Neural crest cell (in vitro differentiated cells): ENCODE measurements around the gene GSE1. TPM values are rescaled to one million over a fixed set of nuclear protein-coding genes. Genes with fewer than 3 reads are reported as not detected.
A peak's percentile ranks its signal among the peaks of the same experiment; 100 is the strongest.

Experiments
- DNase-seq: peaks from one replicate; pipeline ENCODE4 v3.0.0; 2021; ENCODE audit warnings: low read depth, mixed read lengths, low spot score
- H3K27ac Mint-ChIP-seq: one replicate; pipeline ENCODE4 v1.8.0; 2021; ENCODE audit warnings: mild to moderate bottlenecking, mixed read lengths; ENCODE audit not compliant: unreplicated experiment
- H3K27me3 Mint-ChIP-seq: 2 replicates; pipeline ENCODE4 v1.8.0; 2021; ENCODE audit warnings: low read depth, mild to moderate bottlenecking, mixed read lengths
- H3K36me3 Mint-ChIP-seq: 2 replicates; pipeline ENCODE4 v1.8.0; 2021; ENCODE audit warnings: low read depth, mild to moderate bottlenecking, mixed read lengths
- H3K4me1 Mint-ChIP-seq: 2 replicates; pipeline ENCODE4 v1.8.0; 2021; ENCODE audit warnings: mixed read lengths
- H3K4me3 Mint-ChIP-seq: one replicate; pipeline ENCODE4 v1.8.0; 2021; ENCODE audit warnings: mild to moderate bottlenecking, mixed read lengths
- H3K9me3 Mint-ChIP-seq: 2 replicates; pipeline ENCODE4 v1.8.0; 2021; ENCODE audit warnings: mixed read lengths
- total RNA-seq: library from RNA; stranded (reverse); gene quantifications from 2 replicates; pipeline ENCODE4 v1.2.1, GENCODE V29; 2021
- TF ChIP-seq, protein P1 (sequence below): fragments of 200-600 bp; sonication (generic); conservative IDR thresholded peaks from 2 replicates; pipeline ENCODE4 v1.5.0; 2021; ENCODE audit warnings: antibody characterized with exemption, mild to moderate bottlenecking

GSE1 gene
- total RNA-seq, 1 donor from 2014 or later, result 27.3 TPM

DNA sequence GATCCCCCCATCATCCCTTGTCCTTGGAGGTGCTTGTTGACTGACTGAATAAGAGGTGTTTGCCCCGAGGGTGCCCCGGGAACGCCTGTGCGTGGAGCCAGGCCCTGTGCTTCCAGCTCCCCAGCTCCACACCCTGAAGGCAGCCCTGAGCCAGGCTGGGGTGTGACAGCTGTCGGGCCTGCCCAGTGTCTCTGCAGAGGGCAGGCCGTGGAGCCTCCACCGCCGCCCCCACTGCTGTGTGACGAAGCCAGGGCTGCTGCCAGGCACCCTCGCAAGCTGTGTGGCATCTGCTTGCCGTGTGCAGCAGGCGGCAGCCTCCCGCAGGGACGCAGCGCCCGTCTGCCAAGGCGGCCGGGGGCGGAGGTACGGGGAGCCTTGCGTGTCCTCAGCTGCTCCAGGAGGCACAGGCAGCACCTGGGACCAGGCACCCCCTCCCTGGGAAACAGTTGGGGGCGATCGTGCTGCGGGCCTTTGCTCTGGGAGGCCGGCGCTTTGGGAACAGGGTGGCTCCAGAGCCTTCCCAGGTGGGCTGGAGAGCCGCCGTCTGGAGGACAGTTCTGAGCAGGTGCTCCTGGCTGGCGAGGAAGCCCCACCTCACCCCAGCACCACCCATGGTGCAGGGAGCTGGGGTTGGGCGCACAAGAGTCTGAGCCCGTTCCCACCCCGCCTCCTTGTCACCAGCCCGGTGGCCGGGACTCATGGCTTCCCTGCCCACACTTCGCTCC, 26.6 kb downstream of the GSE1 start:
- Mint-ChIP-seq H3K9me3 (no peaks in the 10 kb centered on the region), H3K4me1 (peaks cover 5% of the 10 kb centered on the region), H3K27ac (no peak overlapping the region), H3K27me3 (peaks cover 3% of the 10 kb centered on the region), H3K4me3 (no peak overlapping the region), H3K36me3 (no peaks in the 10 kb centered on the region)
- TF ChIP-seq, protein P1, sequence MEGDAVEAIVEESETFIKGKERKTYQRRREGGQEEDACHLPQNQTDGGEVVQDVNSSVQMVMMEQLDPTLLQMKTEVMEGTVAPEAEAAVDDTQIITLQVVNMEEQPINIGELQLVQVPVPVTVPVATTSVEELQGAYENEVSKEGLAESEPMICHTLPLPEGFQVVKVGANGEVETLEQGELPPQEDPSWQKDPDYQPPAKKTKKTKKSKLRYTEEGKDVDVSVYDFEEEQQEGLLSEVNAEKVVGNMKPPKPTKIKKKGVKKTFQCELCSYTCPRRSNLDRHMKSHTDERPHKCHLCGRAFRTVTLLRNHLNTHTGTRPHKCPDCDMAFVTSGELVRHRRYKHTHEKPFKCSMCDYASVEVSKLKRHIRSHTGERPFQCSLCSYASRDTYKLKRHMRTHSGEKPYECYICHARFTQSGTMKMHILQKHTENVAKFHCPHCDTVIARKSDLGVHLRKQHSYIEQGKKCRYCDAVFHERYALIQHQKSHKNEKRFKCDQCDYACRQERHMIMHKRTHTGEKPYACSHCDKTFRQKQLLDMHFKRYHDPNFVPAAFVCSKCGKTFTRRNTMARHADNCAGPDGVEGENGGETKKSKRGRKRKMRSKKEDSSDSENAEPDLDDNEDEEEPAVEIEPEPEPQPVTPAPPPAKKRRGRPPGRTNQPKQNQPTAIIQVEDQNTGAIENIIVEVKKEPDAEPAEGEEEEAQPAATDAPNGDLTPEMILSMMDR, result no peak
- no peak for DNase-seq

DNA sequence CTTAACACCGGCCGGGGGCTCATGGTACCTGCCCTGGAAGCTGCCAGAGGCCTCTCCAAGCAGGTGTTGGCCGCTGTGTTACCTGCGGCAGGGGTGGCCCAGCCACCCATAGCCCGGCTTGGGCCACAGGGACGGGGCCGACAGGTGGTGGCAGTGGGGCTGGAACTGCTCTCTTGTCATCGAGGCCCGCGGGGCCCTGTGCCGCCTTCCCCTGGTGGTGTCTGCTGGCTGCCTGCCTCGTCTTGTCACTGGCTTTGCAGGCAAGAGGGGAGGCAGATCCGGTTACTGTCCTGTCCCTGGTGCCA, 27.1 kb downstream of the GSE1 start:
- Mint-ChIP-seq H3K36me3 (no peaks in the 10 kb centered on the region), H3K4me1 (peaks cover 5% of the 10 kb centered on the region), H3K4me3 (no peak overlapping the region), H3K9me3 (no peaks in the 10 kb centered on the region), H3K27ac (no peak overlapping the region), H3K27me3 (peaks cover 3% of the 10 kb centered on the region)
- TF ChIP-seq, protein P1, result no peak
- no peak for DNase-seq

DNA sequence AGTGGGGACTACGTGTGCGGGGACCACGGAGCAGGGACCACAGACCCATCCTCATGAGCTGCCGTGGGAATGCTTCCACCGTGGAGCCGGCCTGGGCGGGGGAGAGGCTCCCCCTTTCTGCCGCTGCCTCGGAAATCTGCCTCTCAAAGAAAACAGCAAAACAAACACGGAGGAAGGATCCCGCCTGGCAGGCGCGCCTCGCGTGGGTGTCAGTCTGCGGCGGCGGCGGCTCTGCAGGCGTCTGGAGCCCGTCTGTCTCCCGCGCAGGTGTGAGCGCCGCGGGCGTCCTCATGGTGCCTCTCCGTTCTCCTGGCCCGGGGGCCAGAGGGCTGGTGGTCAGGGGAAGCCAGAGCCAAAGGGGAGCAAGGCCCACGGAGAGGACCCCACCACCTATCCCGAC, 27.5 kb downstream of the GSE1 start:
- Mint-ChIP-seq H3K9me3 (no peaks in the 10 kb centered on the region), H3K36me3 (no peaks in the 10 kb centered on the region), H3K27me3 (peaks cover 3% of the 10 kb centered on the region), H3K27ac (no peak overlapping the region), H3K4me3 (no peak overlapping the region), H3K4me1 (peaks cover 5% of the 10 kb centered on the region)
- DNase-seq, result no peak
- TF ChIP-seq, protein P1, result no peak

DNA sequence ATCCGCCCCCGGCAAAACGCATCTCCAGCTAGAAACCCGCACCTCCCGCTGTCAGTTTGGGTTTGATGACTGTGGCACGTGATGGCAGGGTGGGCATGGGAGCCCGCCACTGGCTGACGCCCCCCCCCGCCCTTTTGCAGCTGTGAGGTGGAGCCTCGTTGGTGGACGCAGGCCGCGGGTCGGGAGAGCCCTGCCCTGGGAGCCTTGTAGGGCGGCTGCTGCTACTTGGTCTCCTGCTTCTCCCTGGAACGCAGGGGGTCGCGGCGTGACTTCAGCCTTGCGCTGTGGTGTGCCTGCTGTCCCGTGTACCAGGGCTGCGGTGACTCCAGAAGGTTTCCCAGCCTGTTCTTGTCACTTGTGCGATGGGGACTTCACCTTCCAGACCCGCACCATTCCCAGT, 28.2 kb downstream of the GSE1 start:
- Mint-ChIP-seq H3K36me3 (no peaks in the 10 kb centered on the region), H3K27me3 (peaks cover 3% of the 10 kb centered on the region), H3K9me3 (no peaks in the 10 kb centered on the region), H3K4me1 (peaks cover 5% of the 10 kb centered on the region), H3K27ac (no peak overlapping the region), H3K4me3 (no peak overlapping the region)
- DNase-seq, result no peak
- TF ChIP-seq, protein P1, result no peak

DNA sequence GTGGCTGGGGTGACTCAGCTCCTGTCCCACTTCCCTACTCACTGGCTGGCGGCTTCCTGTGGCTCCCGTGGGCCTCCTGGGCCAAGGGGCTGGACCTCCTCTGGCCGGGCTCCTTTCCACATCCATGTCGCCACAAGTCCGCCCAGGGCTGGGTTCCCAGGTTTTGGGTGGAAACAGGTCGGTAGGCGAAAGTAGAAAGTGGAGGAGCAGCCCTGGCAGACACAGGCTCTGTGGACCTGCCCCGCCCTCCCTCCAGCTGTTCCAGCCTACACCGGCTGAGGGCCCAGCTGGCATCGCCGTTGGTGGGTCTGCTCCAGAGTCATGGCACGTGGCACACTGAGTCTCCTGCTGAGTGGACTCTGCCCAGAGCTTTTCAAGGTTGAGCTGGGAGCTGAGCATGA, 28.7 kb downstream of the GSE1 start:
- Mint-ChIP-seq H3K4me3 (no peak overlapping the region), H3K9me3 (no peaks in the 10 kb centered on the region), H3K4me1 (peaks cover 5% of the 10 kb centered on the region), H3K27me3 (peaks cover 3% of the 10 kb centered on the region), H3K27ac (peak overlapping the region; percentile 19), H3K36me3 (no peaks in the 10 kb centered on the region)
- TF ChIP-seq, protein P1, result no peak
- DNase-seq, result no peak
